ENCODE data around the gene ERG28. TPM values are rescaled to one million over a fixed set of nuclear protein-coding genes. Genes with fewer than 3 reads are reported as not detected.

The ERG28 gene
- total RNA-seq, 2 donors from 2014 or later: 32.2 to 36.3 TPM

DNA sequence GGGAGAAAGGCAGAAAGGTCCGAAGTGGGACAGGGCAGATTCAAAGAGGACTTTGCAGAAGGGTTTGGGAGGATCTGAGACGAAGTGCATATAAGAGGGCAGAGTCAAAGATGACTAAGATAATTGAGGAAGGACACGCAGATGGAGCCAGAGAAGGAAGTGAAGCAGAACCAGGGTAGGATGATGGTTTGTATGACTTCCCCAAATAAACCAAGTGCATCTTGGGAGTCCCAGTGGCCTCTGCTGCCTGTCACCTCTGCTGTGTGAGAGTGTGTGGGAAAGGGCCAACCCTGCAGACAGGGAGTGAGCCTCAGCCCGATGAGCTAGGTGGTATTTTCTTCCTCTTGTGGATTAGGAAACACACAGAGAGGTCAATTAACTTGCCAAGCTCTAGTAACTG lies 45.5 kb downstream of the ERG28 start:
- no peak for DNase-seq
- Histone ChIP-seq H3K4me1 (ENCODE audit: control insufficient read depth, insufficient read depth, low read length) (peaks cover 9% of the 10 kb centered on the region), H3K27ac (ENCODE audit: low read depth, low read length) (no peak overlapping the region), H3K27me3 (ENCODE audit: control insufficient read depth, insufficient read depth, low read length, poor library complexity, severe bottlenecking) (no peaks in the 10 kb centered on the region), H3K36me3 (ENCODE audit: control insufficient read depth, insufficient read depth, low read length) (no peaks in the 10 kb centered on the region), H3K9ac (ENCODE audit: extremely low read depth, low read length, poor library complexity, severe bottlenecking) (no peak overlapping the region), H3K4me3 (ENCODE audit: low read length) (no peak overlapping the region), H3K9me3 (ENCODE audit: control insufficient read depth, low read length) (peaks cover 8% of the 10 kb centered on the region)
- H3K9me3 Mint-ChIP-seq: peaks cover 3% of the 10 kb centered on the region
- H3K4me3 Mint-ChIP-seq: no peak overlapping the region
- H3K4me1 Mint-ChIP-seq: peaks cover 5% of the 10 kb centered on the region
- no peak overlapping the region for H3K27ac Mint-ChIP-seq
- peaks cover 4% of the 10 kb centered on the region for H3K27me3 Mint-ChIP-seq (ENCODE audit: insufficient read depth)
- TF ChIP-seq, protein P1, sequence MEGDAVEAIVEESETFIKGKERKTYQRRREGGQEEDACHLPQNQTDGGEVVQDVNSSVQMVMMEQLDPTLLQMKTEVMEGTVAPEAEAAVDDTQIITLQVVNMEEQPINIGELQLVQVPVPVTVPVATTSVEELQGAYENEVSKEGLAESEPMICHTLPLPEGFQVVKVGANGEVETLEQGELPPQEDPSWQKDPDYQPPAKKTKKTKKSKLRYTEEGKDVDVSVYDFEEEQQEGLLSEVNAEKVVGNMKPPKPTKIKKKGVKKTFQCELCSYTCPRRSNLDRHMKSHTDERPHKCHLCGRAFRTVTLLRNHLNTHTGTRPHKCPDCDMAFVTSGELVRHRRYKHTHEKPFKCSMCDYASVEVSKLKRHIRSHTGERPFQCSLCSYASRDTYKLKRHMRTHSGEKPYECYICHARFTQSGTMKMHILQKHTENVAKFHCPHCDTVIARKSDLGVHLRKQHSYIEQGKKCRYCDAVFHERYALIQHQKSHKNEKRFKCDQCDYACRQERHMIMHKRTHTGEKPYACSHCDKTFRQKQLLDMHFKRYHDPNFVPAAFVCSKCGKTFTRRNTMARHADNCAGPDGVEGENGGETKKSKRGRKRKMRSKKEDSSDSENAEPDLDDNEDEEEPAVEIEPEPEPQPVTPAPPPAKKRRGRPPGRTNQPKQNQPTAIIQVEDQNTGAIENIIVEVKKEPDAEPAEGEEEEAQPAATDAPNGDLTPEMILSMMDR (conservative IDR thresholded peaks at IDR 0.05): no peak
- 94 to 95% methylated on average over 4 of the region's 4 CpGs for WGBS, 2 experiments (ENCODE audit: insufficient coverage in 1 of 2, insufficient read length in 1 of 2)
- peaks cover 5% of the 10 kb centered on the region for H3K36me3 Mint-ChIP-seq (ENCODE audit: low read depth)

DNA sequence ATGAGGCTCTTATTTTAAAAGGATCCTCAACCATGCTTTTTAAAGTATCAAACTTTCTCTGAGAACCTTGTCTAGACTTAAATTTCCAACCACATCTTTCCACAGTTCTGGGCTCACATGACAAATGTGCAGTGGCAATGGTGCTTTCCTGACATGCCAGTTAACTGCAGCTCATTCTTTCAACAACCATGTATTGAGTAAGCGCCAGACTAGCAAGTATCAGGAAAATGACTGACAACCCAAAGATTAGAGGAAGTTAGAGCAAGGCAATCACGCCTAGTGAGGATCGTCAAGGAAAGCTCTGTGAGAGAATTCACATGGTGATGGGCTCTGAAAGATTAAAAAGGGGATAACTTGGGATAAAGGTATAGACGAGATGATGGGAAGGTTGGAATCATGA lies 46.5 kb downstream of the ERG28 start:
- Histone ChIP-seq H3K4me3 (ENCODE audit: low read length) (no peak overlapping the region), H3K9ac (ENCODE audit: extremely low read depth, low read length, poor library complexity, severe bottlenecking) (no peak overlapping the region), H3K36me3 (ENCODE audit: control insufficient read depth, insufficient read depth, low read length) (no peaks in the 10 kb centered on the region), H3K9me3 (ENCODE audit: control insufficient read depth, low read length) (peaks cover 8% of the 10 kb centered on the region), H3K27ac (ENCODE audit: low read depth, low read length) (no peak overlapping the region), H3K4me1 (ENCODE audit: control insufficient read depth, insufficient read depth, low read length) (peaks cover 6% of the 10 kb centered on the region), H3K27me3 (ENCODE audit: control insufficient read depth, insufficient read depth, low read length, poor library complexity, severe bottlenecking) (no peaks in the 10 kb centered on the region)
- H3K36me3 Mint-ChIP-seq (ENCODE audit: low read depth): peaks cover 5% of the 10 kb centered on the region
- no peak overlapping the region for H3K4me3 Mint-ChIP-seq
- H3K9me3 Mint-ChIP-seq: peaks cover 3% of the 10 kb centered on the region
- WGBS, 2 experiments (ENCODE audit: insufficient coverage in 1 of 2, insufficient read length in 1 of 2): 70 to 71% methylated on average over 4 of the region's 4 CpGs
- H3K4me1 Mint-ChIP-seq: peaks cover 5% of the 10 kb centered on the region
- no peak overlapping the region for H3K27ac Mint-ChIP-seq
- peaks cover 4% of the 10 kb centered on the region for H3K27me3 Mint-ChIP-seq (ENCODE audit: insufficient read depth)
- no peak for DNase-seq
- TF ChIP-seq, protein P1 (conservative IDR thresholded peaks at IDR 0.05): no peak

DNA sequence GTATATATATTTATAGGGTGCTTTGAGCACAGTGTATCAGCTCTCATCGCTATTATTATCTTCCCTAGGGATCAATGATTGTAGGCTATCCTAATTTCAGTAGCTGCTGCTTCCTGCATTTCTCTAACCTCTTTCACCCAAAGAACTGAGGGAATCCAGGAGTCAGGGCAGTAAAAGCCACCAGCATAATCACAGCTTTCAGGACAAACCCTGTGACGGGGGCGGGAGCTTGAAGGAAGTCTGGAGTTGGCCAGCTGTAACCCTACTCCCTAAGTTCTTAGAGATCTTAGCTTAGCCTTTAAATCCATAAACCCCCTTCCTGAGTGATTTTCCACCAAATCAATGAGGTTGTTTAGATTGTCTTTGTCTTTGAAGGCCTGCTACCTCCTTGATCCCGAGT lies 48.5 kb downstream of the ERG28 start:
- H3K27me3 Mint-ChIP-seq (ENCODE audit: insufficient read depth): peaks cover 4% of the 10 kb centered on the region
- peaks cover 14% of the 10 kb centered on the region for H3K36me3 Mint-ChIP-seq (ENCODE audit: low read depth)
- no peak overlapping the region for H3K4me3 Mint-ChIP-seq
- peaks cover 9% of the 10 kb centered on the region for H3K9me3 Mint-ChIP-seq
- DNase-seq: no peak
- H3K27ac Mint-ChIP-seq: no peak overlapping the region
- no peaks in the 10 kb centered on the region for H3K27me3 ChIP-seq (ENCODE audit: control insufficient read depth, insufficient read depth, low read length, poor library complexity, severe bottlenecking)
- no peak overlapping the region for H3K9ac ChIP-seq (ENCODE audit: extremely low read depth, low read length, poor library complexity, severe bottlenecking)
- H3K9me3 ChIP-seq (ENCODE audit: control insufficient read depth, low read length): peaks cover 25% of the 10 kb centered on the region
- H3K4me1 ChIP-seq (ENCODE audit: control insufficient read depth, insufficient read depth, low read length): peaks cover 6% of the 10 kb centered on the region
- H3K27ac ChIP-seq (ENCODE audit: low read depth, low read length): no peak overlapping the region
- no peaks in the 10 kb centered on the region for H3K36me3 ChIP-seq (ENCODE audit: control insufficient read depth, insufficient read depth, low read length)
- TF ChIP-seq, protein P1 (conservative IDR thresholded peaks at IDR 0.05): no peak
- WGBS, 2 experiments (ENCODE audit: insufficient coverage in 1 of 2, insufficient read length in 1 of 2): 81 to 86% methylated on average over 3 to 4 of the region's 4 CpGs
- H3K4me1 Mint-ChIP-seq: peaks cover 5% of the 10 kb centered on the region
- no peak overlapping the region for H3K4me3 ChIP-seq (ENCODE audit: low read length)
